Activated T-cell treated with anti-CD3 and anti-CD28 coated beads for 1 hour (primary cell): ENCODE data around the gene IKZF2.

Experiments
- DNase-seq: peaks from one replicate; pipeline ENCODE4 v3.0.0-alpha.2; 2020; ENCODE audit warnings: low read depth

The IKZF2 gene

GRCh38 chr2:213101109-213101508 is 50.3 kb downstream of the IKZF2 start:
- DNase-seq, result no peak

- DNase-seq, result no peak
Measured at GRCh38 chr2:213098612-213099011, 52.8 kb downstream of the IKZF2 start.

DNA sequence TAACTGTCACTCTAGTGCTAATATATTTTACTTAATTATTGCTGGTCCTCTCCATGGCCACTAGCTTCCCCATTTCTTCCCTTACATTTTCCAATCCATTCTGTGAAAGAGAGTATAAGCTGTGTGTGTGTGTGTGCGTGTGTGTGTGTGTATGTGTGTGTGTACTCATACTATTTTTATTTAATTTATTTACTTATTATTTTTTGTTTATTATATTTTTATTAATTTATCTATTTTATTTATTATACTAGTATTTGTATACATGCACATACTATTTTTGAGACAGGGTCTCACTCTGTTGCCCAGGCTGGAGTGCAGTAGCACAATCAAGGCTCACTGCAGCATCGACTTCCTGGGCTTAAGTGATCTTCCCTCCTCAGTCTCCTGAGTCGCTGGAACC is 59.6 kb downstream of the IKZF2 start:
- no peak for DNase-seq

GRCh38 chr2:213090772-213091171 is 60.6 kb downstream of the IKZF2 start:
- DNase-seq, result no peak

DNA sequence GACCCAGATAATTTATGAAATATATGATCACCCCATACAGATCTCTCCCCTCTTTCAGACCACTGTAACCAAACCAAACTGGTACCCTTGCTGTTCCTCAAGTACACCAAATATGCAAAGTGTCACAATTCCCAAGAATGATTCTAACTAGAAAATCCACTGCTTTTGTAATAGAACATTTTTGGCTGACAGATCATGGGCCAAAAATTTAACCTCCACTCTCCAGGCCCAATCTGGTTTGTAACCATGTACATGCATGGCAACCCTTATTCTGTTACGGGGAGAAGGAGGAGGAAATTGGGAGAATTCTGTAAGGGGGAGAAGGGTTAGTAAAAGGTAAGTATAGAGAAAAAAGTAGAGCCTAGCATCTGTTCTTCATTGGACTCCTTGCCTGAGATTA is 62.0 kb downstream of the IKZF2 start:
- no peak for DNase-seq

GRCh38 chr2:213087040-213087439 is 64.4 kb downstream of the IKZF2 start:
- DNase-seq, result no peak

DNA sequence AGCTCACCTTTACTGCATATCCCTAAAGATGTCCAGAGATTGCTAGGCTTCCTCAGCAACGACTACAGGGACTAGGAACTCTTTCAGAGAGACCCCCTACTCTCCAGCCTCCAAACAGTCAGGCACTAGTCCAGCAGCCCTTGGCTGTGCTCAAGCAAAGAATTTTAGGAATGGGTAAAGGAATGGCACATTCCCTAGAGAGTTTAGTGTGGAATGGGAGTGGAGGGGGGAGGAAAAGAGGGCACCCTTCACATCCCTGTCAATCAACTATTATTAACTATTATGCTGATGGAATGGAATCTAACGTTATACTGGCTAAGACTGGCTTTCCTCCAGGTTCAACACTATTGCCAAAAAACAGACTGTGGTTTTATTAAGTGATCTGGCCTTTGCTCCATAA is 64.8 kb downstream of the IKZF2 start:
- no peak for DNase-seq

- no peak for DNase-seq
Measured at GRCh38 chr2:213086050-213086449, 65.4 kb downstream of the IKZF2 start.

- no peak for DNase-seq
Measured at GRCh38 chr2:213085538-213085937, 65.9 kb downstream of the IKZF2 start.

DNA sequence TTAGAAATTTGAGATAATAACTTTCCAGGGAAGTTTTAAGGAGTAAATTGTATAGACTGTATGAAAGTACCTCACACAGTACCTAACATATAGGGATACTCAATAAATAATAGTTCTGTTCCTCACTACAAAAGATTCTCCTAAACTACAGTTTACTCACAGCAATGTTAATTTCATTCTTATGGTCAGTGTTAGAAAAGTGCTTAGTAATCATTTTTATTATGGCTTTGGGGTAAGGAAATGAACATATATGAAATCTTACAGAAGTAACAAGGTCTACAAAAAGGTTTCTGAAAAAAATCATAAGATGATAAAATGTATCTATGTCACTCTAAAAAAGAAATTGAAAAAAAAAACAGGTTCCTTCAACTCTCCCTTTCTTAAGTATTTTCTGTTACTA is 67.2 kb downstream of the IKZF2 start:
- DNase-seq, result no peak

DNA sequence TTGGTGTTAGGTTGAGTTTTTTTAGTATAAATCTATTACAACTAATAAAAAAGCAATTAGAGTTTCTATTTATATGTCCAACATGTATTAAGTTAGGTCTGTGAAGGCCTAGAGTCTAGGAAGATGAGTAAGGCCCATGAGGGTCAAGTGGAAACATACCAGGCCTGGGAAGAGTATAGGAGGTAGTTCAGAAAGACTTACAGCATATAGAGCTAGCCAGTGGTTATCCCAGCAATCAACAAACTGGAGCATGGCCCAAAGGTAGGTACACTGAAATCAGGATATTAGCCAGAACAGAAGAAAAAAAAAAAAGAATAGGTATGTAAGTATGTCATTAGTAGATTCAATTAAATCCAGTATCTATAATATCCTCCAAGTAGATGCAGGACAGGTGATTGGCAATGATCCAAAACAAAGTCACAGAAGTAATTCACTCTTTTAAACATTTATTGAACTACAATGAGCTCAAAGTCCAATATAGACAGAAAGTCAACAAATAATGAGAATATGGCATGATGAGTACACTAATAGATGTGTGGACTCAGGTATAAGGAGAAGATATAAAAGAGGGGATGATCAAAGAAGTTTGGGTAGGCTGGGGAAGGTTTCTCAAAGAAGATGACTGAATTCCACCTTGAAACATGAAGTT is 70.3 kb downstream of the IKZF2 start:
- DNase-seq, result no peak

GRCh38 chr2:213079756-213080155 is 71.7 kb downstream of the IKZF2 start:
- no peak for DNase-seq

- no peak for DNase-seq
Measured at GRCh38 chr2:213078686-213079085, 72.7 kb downstream of the IKZF2 start.

GRCh38 chr2:213069531-213069930 is 81.9 kb downstream of the IKZF2 start:
- DNase-seq, result no peak

DNA sequence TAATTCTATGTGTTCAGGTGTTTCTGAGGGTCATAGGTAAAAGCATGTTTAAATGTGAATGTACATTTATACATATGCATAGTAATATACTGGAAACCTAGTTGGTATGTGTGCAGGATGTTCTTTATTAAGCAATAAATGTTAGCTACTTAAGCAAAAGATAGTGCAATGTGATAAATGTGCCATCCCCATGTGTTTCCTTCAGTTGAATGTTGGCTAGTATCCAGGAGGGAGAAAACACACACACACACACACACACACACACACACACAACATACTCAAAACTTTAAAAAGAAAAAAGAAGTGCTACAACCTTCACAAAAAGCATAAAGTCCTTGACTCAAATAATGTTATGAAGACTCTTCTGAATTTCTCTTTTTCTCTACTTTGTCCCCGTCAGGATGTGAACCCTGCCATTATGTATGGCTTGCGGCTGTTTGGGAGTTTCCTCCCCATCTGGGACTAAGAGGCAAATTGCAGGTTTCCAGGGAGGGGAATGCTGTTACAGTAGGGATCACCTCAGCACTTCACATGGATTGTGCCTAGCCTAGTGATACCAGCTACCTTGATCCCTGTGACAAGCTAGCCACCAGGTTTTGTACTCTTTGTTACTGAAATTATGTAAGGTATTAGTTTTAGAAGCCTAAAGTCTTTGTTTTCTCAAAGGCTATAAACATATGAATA is 82.6 kb downstream of the IKZF2 start:
- DNase-seq, result no peak

DNA sequence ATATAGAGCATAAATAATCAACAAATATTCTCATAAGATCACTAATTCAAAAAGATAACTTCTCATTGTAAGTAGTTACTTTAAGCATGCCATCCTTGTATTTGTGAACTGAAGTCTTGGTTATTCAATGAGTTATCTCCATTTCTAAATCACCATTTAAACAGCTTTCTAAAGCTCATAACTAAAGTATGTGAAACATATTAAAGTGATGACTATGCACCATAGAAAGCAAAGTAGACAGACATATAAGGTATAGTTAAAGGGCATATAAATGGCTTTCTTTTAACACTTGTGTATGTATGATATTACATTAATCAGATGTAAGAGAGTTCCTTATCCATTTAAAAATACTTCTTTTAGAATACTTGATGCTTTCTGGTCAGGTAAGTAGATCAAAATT is 83.5 kb downstream of the IKZF2 start:
- no peak for DNase-seq

DNA sequence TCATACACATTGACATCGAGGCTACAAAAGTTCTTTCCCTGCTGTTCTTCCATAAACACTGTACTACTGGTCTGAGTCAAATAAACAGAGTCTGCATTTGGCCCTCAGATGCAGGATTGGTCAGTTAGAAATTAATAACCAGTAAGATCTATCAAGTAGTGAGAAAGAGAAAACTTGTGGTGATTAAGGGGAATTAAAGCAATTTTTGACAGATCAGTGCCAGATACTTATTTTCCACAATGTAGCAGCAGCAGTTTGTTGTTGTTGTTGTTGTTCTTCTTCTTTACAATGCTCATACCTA is 85.0 kb downstream of the IKZF2 start:
- DNase-seq, result no peak

- DNase-seq, result no peak
Measured at GRCh38 chr2:213065583-213066442, 85.6 kb downstream of the IKZF2 start.

- DNase-seq, result no peak
Measured at GRCh38 chr2:213064099-213064498, 87.3 kb downstream of the IKZF2 start.

GRCh38 chr2:213057977-213058376 is 93.4 kb downstream of the IKZF2 start:
- no peak for DNase-seq

- no peak for DNase-seq
Measured at GRCh38 chr2:213046431-213046830, 105.0 kb downstream of the IKZF2 start.

- no peak for DNase-seq
Measured at GRCh38 chr2:213043566-213043965, 107.8 kb downstream of the IKZF2 start.

GRCh38 chr2:213042262-213042661 is 109.2 kb downstream of the IKZF2 start:
- DNase-seq, result no peak
